GM08714 (cell line): ENCODE results near the gene RSPO3.
A peak's percentile ranks its signal among the peaks of the same experiment; 100 is the strongest.

Source experiments
- H3K4me3 ChIP-seq: fragments of 200-500 bp; sonication (Bioruptor generic); 2 replicates; pipeline ENCODE4 v1.5.1; 2014; ENCODE audit warnings: mild to moderate bottlenecking, low read length, inconsistent platforms
- ZNF274 ChIP-seq: IDR thresholded peaks from 2 replicates; pipeline ENCODE4 v1.6.1; 2012; ENCODE audit warnings: mild to moderate bottlenecking, low read depth, low read length

RSPO3 gene

DNA sequence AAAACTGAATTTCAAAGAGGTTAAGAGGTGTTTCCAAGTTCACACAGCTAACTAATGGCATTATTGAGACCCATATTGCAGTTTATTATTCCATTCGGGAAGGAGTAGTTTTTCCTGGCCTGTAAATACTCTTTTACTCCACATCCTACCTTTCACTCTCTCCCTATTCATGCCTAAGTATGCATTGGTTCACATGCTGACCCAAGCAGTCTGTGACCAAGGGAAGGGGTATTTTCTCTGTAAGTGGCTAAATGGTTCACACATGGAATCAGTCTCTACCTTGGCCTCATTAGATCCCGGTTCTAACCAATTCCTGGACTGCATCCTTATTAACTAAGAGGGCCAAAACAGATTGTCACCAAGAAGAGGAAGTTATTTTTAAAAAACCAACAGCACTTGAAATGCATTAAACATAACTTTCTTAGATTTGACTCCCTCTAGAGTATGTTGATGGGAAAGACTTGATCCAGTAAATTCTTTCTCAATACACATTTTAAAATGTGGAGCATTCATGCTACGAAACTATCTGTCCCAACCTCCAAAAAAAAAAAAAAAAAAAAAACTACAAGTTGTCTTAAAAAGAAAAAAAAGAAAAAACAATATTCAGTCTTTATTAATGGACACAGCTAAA, 17.8 kb upstream of the RSPO3 start:
- no peak for TF ChIP-seq ZNF274
- H3K4me3 ChIP-seq, result no peak overlapping the region

DNA sequence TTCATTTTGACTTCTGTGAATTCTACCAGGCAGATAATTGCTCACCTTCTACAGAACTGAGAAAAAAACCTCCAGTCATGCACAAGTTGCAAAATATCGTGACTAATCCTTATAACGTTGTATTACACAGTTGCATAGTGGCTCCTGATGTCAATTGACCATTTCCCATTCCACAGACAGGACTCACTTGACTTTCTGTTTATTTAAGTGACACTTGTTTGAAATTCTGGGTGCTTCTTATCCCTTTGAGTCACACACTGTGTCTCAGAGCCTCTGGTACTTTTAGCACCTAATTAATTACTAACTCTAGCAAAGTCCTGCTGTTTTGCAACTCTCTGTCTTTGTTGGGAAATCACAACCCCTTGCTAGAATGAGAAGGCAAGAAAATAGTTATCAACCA, 16.2 kb upstream of the RSPO3 start:
- no peak overlapping the region for H3K4me3 ChIP-seq
- TF ChIP-seq ZNF274, result no peak

DNA sequence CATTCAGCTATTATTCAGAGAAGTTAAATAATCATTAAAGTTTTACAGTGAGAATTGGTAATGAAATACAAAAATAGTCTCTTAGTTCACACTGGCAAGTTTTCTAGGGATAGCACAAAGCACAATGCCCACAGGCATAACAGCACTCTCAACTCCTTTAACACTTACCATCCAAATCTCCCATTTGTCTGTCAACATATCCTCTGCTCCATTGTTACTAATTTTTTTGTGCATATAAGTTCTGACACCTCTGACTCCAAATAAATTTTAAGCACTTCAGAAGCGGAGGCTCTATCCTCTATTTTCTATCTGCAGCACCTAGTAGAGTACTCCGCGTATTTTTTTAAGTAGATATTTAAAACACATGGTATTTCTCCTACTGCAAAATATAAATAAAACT, 15.6 kb upstream of the RSPO3 start:
- TF ChIP-seq ZNF274, result no peak
- no peak overlapping the region for H3K4me3 ChIP-seq

DNA sequence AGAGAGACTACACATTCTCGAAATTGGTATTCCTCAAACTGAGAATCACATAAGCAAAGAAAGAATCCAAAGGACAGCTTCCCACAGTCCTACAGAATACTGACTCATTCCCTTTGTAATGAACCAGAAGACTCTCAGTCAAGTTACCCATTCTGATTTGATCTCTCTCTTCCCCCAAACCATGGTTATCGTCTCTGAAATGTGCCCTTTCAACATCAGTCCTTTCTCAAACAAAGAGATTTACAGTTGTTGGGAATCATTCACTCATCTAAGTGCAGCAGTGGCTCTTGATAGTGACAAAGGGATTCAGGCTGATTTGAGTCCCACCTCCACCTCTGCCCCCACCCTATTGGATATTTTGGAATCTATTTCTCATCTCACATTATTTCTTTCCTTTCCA, 15.0 kb upstream of the RSPO3 start:
- H3K4me3 ChIP-seq, result no peak overlapping the region
- TF ChIP-seq ZNF274, result no peak

DNA sequence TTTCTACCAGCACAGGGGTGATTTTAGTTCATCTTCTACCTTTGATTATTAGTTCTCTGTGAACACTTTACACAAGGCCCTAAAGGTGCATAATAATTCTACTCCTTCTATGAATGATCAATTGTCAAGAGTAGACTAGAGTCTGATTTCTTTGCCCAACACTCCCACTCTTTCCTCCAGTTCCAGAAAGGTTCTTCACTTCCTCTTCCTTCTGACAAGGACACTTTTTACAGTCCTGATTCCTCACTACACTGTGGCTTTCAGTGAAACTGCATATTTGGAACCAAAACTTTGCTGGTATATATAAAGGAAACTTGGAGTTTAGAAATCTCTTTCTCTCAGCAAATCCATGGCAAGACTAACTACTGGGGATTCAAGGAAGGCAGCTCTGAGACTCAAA, 10.6 kb upstream of the RSPO3 start:
- H3K4me3 ChIP-seq, result no peak overlapping the region
- no peak for TF ChIP-seq ZNF274

DNA sequence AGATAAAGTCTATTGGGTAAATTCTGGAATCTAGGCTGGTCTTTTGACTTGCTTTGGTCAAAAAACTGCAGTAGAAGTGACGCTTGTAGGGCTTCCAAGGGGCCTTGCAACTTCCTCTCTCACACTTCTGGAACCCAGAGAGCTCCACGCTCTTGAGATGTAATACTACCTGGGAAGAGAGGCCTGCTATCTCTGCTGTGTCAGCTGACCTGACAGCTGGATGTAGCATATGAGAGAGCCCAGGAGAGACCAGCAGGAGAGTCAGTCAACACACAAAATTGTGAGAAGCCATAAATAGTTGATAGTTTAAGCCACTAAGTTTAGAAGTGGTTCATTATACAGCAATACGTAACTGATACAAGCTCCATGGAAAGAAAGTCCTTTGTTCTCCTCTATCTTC, 7.8 kb upstream of the RSPO3 start:
- H3K4me3 ChIP-seq, result no peak overlapping the region
- no peak for TF ChIP-seq ZNF274

DNA sequence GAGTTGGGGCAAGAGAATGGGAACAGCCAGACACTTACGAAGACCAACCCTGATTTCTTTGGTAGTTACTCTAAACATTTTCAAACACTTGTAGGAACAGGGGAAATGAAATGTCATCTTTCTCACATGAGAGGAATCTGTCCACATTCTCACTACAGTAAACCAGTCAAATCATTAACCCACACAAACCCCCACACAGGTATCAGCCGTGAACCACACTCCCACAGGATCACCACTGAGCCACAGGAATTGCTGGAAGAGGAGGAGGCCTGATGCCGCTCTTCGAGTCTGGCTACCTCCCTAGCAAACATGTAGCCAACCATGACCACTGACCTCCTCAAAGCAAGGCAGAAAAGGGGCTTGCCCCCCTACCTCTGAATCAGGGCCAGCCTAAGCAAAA, 6.9 kb upstream of the RSPO3 start:
- H3K4me3 ChIP-seq, result no peak overlapping the region
- no peak for TF ChIP-seq ZNF274

DNA sequence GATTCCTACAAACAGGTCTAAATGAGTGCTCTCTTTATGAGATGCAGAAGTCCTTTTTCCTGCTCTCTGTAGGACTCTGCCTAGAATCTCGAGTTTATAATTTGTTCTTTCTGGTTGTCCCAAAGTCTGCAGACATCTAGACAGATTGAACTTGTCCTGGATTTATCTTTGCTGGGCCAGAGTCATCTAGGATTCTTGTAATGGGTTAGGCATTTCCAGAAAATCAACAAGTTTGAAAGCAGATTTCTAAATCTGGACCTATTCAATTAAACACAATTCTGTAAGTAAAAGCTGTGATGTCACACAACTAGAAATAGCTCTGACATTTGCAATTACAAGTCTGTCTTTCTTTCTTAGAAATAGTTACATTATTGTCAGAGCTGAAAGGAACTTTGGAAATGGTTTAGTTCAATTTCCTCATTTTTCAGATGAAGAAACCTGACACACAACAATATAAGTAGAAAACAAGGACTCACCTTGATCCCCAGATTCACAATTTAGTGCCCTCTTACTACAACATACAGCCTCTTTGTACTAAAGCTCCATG, 4.2 kb upstream of the RSPO3 start:
- no peak overlapping the region for H3K4me3 ChIP-seq
- no peak for TF ChIP-seq ZNF274

DNA sequence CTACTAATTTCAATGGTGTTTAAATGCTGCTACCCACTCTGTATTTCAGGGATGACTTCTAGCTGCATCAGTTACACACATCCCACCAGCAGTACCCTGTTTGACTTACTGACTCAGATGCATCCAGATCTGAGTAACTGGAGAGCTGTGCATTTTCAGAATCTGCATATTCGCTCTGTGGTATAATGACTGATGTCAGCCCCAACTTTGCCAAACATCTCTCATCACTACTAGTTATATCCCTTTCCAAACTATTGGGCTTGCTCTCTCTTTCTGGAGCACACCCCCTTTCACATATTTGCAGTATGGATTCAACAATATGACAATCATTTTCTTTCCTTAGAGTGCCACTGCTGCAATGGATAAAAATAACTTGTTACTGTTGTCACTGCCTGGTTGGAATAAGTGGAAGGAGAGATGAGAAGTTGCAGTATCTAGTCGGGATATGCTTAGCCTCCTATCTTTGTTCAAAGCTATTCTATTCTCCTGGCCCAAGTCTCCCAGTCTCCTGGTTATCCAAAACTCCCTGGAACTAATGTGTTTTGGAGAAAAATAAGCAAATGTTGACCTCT, 3.3 kb upstream of the RSPO3 start:
- TF ChIP-seq ZNF274, result no peak
- no peak overlapping the region for H3K4me3 ChIP-seq

DNA sequence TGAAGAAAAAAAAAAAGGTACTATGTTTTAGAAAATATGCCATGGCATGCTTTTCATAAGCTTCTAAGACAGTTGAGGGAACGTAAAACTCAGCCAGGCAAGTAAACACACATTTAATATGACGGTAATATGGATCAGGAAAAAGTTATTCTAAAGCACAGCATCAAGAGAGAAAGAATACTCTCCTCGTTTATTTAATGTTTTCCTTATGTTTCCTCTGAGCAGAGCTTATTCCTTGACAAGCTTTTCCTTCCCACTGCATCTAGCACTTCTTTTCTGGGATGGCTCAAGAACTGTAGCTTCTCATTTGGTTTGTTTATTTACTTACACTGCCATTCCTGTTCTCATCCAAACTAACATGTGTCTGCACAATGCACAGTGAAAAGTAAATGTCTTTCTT, 2.7 kb upstream of the RSPO3 start:
- no peak for TF ChIP-seq ZNF274
- H3K4me3 ChIP-seq, result no peak overlapping the region

DNA sequence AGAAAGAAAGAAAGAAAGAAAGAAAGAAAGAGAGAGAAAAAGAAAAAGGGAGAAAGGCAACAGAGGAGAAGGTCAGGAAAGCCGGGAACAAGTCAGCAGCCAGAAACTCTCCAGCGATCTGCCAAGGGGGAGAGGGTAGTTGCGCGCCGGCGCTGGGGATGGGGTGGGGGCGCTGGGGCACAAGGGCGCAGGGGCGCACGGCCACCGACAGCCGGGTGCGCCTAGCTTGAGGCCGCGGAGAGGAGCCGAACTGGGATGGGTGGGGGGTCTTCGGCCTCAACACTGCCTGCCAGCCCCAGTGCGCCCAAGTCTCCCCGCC, 533 bp upstream of the RSPO3 start:
- TF ChIP-seq ZNF274, result no peak

DNA sequence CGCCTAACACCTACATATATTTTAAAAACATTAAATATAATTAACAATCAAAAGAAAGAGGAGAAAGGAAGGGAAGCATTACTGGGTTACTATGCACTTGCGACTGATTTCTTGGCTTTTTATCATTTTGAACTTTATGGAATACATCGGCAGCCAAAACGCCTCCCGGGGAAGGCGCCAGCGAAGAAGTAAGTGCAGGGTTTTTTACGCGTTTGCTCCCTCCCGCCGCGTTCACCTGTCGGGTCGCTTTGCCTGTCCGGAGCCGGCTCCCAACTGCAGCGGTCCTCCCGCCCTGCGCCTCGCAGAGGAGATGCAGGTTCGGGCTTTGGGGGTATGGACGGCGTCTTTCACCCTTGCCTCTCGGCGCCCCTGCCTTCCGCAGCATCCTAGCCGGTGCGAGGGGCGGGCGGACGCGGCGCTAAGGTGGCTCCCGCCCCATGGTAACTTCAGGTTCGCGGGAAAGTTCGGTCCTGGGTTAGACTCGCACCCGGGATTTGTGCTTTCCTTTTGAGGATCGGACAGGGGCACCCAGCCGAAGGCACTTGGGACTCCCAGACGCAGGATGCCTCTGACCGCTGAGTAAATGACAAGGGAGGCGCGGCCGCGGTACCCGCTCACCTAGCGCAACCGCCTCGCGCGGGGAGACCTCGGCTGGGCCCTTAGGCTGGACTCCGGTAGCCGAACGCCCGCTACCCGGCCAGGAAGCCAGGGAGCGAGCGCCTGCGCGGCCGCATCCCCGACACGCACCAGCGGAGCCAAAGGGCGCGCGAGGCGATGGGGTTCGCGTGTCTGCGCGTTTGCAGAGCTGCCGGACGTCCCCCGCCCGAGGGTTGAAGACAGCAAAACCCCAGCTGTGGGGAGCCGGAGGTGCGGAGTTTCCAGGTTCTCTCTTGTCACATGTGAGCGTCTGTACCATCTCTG, 891 bp downstream of the RSPO3 start:
- peak overlapping the region; percentile 46 for H3K4me3 ChIP-seq
- no peak for TF ChIP-seq ZNF274

More for the DNA sequence above, 533 bp upstream of the RSPO3 start:
- H3K4me3 ChIP-seq, result peak overlapping the region; percentile 37

DNA sequence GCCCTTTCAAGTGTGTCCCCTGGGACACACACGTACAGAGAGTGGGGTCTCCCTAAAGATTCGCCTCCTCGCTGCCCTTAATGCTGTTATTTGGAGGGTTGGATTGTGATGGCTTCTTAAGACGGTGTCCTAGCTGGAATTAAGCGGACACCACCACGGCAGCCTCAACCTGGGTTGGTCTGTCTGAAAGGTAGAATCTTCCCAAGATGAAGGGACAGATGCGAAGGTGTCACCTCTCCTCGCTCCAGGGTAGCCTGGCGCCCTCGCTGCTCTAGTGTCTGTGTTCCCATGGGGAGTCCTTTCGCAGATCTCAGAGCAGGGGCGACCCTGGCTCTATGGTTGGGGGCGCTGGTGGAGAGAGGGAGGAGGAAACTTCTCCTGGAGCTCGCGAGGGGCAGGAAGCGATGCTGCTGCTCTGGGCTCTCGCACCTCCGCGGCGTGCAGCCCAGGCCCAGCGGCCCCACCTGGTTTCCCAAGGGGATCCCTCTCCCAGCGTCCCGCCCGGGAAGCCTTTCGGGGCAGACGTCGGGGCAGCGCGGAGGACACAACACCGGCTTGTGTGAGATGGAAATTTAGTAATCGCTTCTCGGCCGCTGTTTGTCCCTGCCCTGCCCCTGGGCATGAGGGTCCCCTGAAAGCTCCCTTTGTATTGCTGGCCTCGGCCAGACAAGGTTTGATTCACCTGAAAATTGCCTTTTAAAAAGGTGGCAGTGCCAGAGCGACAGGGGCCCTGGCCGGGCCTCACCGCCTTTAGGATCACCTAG, 1.7 kb downstream of the RSPO3 start:
- peak overlapping the region; percentile 46; the same call in 1 of the 2 replicates for H3K4me3 ChIP-seq
- no peak for TF ChIP-seq ZNF274

DNA sequence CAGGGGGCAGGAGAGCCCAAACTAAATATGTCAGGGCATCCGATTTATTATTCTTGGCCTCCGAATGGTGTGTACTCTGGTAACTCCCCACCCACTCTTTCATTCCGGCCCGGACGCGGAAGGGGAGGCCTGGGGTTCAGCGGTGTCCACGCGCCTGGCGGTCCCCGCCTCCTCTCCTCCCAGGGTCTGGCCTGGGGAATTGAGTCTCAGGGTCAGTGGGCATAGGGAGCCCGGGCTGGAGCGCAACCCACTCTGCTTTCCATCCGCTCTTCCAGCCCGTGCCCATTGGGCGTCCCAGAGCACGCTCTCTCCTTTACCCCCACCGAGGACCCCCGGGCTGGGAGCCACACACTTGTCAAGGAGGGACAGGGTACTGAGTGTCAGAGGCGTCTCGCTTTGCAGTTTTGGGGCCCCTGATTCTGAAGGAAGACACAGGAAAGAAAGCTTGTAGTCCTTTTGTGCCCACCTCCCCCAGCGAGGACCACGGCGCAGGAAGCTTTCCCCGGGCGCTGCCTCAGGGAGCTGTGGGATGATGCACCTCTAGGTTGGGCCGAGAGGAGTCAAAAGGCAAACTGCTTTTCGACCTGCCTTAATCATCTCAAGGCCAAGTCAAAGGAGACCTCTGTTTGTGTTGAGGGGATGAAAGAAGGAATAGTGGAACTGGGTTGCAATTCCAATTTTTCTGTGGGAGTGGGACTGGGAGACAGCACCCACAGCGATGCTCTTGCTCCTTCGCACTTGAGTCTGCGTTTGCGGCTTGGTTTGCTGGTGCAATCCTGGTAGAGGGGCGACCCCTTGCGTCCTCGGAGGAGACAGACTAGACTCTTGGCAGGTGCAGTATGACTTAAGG, 2.5 kb downstream of the RSPO3 start:
- TF ChIP-seq ZNF274, result no peak

DNA sequence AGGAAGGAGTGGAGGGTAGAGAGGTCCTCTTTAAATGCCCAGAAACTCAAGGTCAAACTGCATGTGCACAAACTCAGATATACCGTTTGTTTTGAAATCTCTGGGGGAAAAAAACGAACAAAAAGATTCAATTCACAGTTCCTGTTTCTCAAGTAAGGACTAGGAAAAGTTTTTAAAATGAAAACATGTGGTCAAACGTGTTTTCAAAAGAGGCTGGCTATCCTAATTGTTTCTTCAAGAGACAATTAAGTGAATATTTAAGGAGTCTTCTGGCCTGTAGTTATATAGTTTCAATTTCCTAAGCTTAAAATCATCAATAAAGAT, 3.1 kb downstream of the RSPO3 start:
- no peak overlapping the region for H3K4me3 ChIP-seq
- no peak for TF ChIP-seq ZNF274

More for the DNA sequence above, 2.5 kb downstream of the RSPO3 start:
- no peak overlapping the region for H3K4me3 ChIP-seq
